OCI-LY7 (cell line): Measurements from ENCODE around the gene ANKRD35.

Experiments
- CTCF ChIP-seq: fragments of 200-600 bp; sonication (generic); conservative IDR thresholded peaks from 2 replicates; pipeline ENCODE4 v1.5.1; 2014; ENCODE audit warnings: mild to moderate bottlenecking, antibody characterized with exemption, low read length, moderate library complexity, mixed read lengths
- EZH2phosphoT487 ChIP-seq: fragments of 200-600 bp; sonication (generic); IDR thresholded peaks from 2 replicates; pipeline ENCODE4 v1.6.1; 2018; ENCODE audit warnings: low read depth, borderline replicate concordance, mild to moderate bottlenecking, mixed run types, antibody characterized with exemption, low read length, moderate library complexity, mixed read lengths

GRCh38 chr1:145917595-145917994 lies 31.9 kb upstream of the ANKRD35 start:
- TF ChIP-seq CTCF (no peak), EZH2phosphoT487 (no peak)
